Panc1 (cell line): Measurements from ENCODE around the gene LRSAM1.

Experiments
- POLR2AphosphoS5 ChIP-seq: IDR thresholded peaks from 2 replicates; pipeline ENCODE4 v1.6.1; 2012; ENCODE audit warnings: mild to moderate bottlenecking, low read depth, low read length, moderate library complexity
- SIN3A ChIP-seq: IDR thresholded peaks from 2 replicates; pipeline ENCODE4 v1.6.1; 2012; ENCODE audit warnings: low read depth, mild to moderate bottlenecking, low read length, moderate library complexity, borderline replicate concordance; ENCODE audit not compliant: insufficient read depth
- TCF7L2 ChIP-seq: IDR thresholded peaks from 2 replicates; pipeline ENCODE4 v1.6.1; 2011; ENCODE audit warnings: mild to moderate bottlenecking, low read depth, low read length, inconsistent platforms
- TF ChIP-seq, protein P1 (sequence below): fragments of 450-650 bp; IDR thresholded peaks from 2 replicates; pipeline ENCODE4 v1.5.1; 2017; ENCODE audit warnings: mild to moderate bottlenecking
- TF ChIP-seq, protein P2 (sequence below), 2 experiments: IDR thresholded peaks; 2 replicates each; pipeline ENCODE4 v1.6.1; 2011 to 2012; ENCODE audit warnings: low read depth in 2 of 2, control low read depth in 1 of 2, low read length in 1 of 2, mild to moderate bottlenecking in 1 of 2, moderate library complexity in 1 of 2; ENCODE audit not compliant: insufficient read depth in 1 of 2

DNA sequence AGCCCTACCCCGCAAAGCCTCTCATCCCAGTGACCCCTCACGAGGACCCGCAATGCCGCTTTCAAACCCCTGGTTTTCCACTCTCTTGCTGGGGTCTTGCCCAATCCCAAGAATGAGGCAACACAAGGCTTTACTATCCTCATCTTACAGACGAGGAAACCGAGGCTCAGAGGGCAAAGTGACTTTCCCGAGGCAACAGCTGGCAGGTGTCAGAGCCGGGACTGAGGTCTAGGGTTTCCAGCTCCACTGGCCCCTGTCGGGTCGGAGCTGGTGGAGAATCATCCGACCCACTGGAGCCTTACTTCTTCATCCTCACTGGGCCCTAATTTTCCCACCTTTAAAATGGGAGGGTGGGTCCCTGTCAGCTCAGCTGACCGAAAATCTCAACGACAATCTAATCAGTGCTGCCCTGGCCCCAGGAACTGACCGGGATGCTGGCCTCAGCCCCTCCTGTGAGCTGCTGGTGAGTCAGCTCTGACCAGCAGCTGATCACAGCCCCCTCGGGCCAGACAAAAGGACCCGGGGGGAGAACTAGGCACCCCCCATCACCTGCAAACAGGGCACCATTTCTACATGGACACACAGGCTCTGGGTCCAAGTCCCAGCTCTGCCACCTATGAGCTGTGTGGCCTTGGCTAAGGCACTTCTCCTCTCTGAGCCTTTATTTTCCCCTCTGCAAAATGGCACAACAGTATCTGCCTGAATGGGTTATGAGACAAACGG lies 88.1 kb downstream of the LRSAM1 start:
- TF ChIP-seq, protein P1, sequence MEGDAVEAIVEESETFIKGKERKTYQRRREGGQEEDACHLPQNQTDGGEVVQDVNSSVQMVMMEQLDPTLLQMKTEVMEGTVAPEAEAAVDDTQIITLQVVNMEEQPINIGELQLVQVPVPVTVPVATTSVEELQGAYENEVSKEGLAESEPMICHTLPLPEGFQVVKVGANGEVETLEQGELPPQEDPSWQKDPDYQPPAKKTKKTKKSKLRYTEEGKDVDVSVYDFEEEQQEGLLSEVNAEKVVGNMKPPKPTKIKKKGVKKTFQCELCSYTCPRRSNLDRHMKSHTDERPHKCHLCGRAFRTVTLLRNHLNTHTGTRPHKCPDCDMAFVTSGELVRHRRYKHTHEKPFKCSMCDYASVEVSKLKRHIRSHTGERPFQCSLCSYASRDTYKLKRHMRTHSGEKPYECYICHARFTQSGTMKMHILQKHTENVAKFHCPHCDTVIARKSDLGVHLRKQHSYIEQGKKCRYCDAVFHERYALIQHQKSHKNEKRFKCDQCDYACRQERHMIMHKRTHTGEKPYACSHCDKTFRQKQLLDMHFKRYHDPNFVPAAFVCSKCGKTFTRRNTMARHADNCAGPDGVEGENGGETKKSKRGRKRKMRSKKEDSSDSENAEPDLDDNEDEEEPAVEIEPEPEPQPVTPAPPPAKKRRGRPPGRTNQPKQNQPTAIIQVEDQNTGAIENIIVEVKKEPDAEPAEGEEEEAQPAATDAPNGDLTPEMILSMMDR, result no peak
- TF ChIP-seq SIN3A (no peak), POLR2AphosphoS5 (no peak), TCF7L2 (no peak)
- TF ChIP-seq, protein P2, sequence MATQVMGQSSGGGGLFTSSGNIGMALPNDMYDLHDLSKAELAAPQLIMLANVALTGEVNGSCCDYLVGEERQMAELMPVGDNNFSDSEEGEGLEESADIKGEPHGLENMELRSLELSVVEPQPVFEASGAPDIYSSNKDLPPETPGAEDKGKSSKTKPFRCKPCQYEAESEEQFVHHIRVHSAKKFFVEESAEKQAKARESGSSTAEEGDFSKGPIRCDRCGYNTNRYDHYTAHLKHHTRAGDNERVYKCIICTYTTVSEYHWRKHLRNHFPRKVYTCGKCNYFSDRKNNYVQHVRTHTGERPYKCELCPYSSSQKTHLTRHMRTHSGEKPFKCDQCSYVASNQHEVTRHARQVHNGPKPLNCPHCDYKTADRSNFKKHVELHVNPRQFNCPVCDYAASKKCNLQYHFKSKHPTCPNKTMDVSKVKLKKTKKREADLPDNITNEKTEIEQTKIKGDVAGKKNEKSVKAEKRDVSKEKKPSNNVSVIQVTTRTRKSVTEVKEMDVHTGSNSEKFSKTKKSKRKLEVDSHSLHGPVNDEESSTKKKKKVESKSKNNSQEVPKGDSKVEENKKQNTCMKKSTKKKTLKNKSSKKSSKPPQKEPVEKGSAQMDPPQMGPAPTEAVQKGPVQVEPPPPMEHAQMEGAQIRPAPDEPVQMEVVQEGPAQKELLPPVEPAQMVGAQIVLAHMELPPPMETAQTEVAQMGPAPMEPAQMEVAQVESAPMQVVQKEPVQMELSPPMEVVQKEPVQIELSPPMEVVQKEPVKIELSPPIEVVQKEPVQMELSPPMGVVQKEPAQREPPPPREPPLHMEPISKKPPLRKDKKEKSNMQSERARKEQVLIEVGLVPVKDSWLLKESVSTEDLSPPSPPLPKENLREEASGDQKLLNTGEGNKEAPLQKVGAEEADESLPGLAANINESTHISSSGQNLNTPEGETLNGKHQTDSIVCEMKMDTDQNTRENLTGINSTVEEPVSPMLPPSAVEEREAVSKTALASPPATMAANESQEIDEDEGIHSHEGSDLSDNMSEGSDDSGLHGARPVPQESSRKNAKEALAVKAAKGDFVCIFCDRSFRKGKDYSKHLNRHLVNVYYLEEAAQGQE (IDR thresholded peaks at IDR 0.05; ENCODE audit: insufficient read depth in 1 of 2, low read depth in 2 of 2, low read length in 1 of 2), result no peak
